Dedifferentiated amniotic fluid mesenchymal stem cell (primary cell): ENCODE data around the gene MYO16.
"Not testable (repeated sequence)": the region's sequence is repeated elsewhere in the genome, so short reads cannot be mapped to it uniquely, and the experiment has no call there.

Experiments
- DNase-seq: peaks from one replicate; pipeline ENCODE4 v3.0.0-alpha.2; 2016; ENCODE audit errors: extremely low spot score

The MYO16 gene

GRCh38 chr13:109055850-109056249 is 426.4 kb downstream of the MYO16 start:
- no peak for DNase-seq

GRCh38 chr13:109058087-109058486 is 428.7 kb downstream of the MYO16 start:
- DNase-seq: no peak

- no peak for DNase-seq
Observed at GRCh38 chr13:109072505-109072904, 443.1 kb downstream of the MYO16 start.

GRCh38 chr13:109074436-109074835 is 445.0 kb downstream of the MYO16 start:
- no peak for DNase-seq

- DNase-seq: no peak
Observed at GRCh38 chr13:109074853-109075252, 445.4 kb downstream of the MYO16 start.

- DNase-seq: no peak
Observed at GRCh38 chr13:109087916-109088623, 458.7 kb downstream of the MYO16 start.

- no peak for DNase-seq
Observed at GRCh38 chr13:109088624-109088917, 459.2 kb downstream of the MYO16 start.

- no peak for DNase-seq
Observed at GRCh38 chr13:109090796-109091195, 461.4 kb downstream of the MYO16 start.

- DNase-seq: no peak
Observed at GRCh38 chr13:109091249-109091648, 461.8 kb downstream of the MYO16 start.

GRCh38 chr13:109092186-109092585 is 462.8 kb downstream of the MYO16 start:
- not testable (repeated sequence) for DNase-seq

- no peak for DNase-seq
Observed at GRCh38 chr13:109093998-109094397, 464.6 kb downstream of the MYO16 start.

- no peak for DNase-seq
Observed at GRCh38 chr13:109095126-109095525, 465.7 kb downstream of the MYO16 start.

- DNase-seq: no peak
Observed at GRCh38 chr13:109096101-109096500, 466.7 kb downstream of the MYO16 start.

GRCh38 chr13:109100705-109101304 is 471.4 kb downstream of the MYO16 start:
- DNase-seq: no peak

- no peak for DNase-seq
Observed at GRCh38 chr13:109101550-109102144, 472.2 kb downstream of the MYO16 start.

GRCh38 chr13:109105899-109106298 is 476.5 kb downstream of the MYO16 start:
- DNase-seq: no peak

- DNase-seq: no peak
Observed at GRCh38 chr13:109110159-109110558, 480.7 kb downstream of the MYO16 start.

GRCh38 chr13:109111141-109111540 is 481.7 kb downstream of the MYO16 start:
- no peak for DNase-seq

- no peak for DNase-seq
Observed at GRCh38 chr13:109113427-109113826, 484.0 kb downstream of the MYO16 start.

GRCh38 chr13:109114162-109114561 is 484.8 kb downstream of the MYO16 start:
- DNase-seq: no peak

- DNase-seq: no peak
Observed at GRCh38 chr13:109114991-109115390, 485.6 kb downstream of the MYO16 start.

GRCh38 chr13:109118521-109118920 is 489.1 kb downstream of the MYO16 start:
- no peak for DNase-seq

GRCh38 chr13:109119896-109120295 is 490.5 kb downstream of the MYO16 start:
- DNase-seq: no peak
